Limb (tissue), 2 donors: ENCODE results near the gene ZDHHC7.
"Not testable (repeated sequence)": the region's sequence is repeated elsewhere in the genome, so short reads cannot be mapped to it uniquely, and the experiment has no call there.

Source experiments
- DNase-seq, 2 donors: peaks; one replicate each; pipeline ENCODE4 v3.0.0-alpha.2; 2016; ENCODE audit errors: extremely low spot score in 2 of 2

The ZDHHC7 gene

GRCh38 chr16:84941921-84942320 lies 69.4 kb downstream of the ZDHHC7 start:
- no peak for DNase-seq

- no peak for DNase-seq
Measured at GRCh38 chr16:84940670-84941551, 70.4 kb downstream of the ZDHHC7 start.

GRCh38 chr16:84938616-84939015 lies 72.7 kb downstream of the ZDHHC7 start:
- DNase-seq: not testable (repeated sequence)

- no peak for DNase-seq
Measured at GRCh38 chr16:84937196-84938005, 73.9 kb downstream of the ZDHHC7 start.

GRCh38 chr16:84933774-84934631 lies 77.3 kb downstream of the ZDHHC7 start:
- DNase-seq: no peak

GRCh38 chr16:84932681-84933080 lies 78.7 kb downstream of the ZDHHC7 start:
- DNase-seq: no peak

GRCh38 chr16:84931506-84931905 lies 79.8 kb downstream of the ZDHHC7 start:
- no peak for DNase-seq

- DNase-seq: no peak
Measured at GRCh38 chr16:84931107-84931494, 80.2 kb downstream of the ZDHHC7 start.

- no peak for DNase-seq
Measured at GRCh38 chr16:84930298-84931106, 80.8 kb downstream of the ZDHHC7 start.

- DNase-seq: no peak
Measured at GRCh38 chr16:84929421-84930297, 81.7 kb downstream of the ZDHHC7 start.

GRCh38 chr16:84928679-84929420 lies 82.5 kb downstream of the ZDHHC7 start:
- DNase-seq: no peak

GRCh38 chr16:84927621-84928591 lies 83.4 kb downstream of the ZDHHC7 start:
- DNase-seq: no peak

- no peak for DNase-seq
Measured at GRCh38 chr16:84926462-84926861, 84.9 kb downstream of the ZDHHC7 start.

- no peak for DNase-seq
Measured at GRCh38 chr16:84925773-84926372, 85.5 kb downstream of the ZDHHC7 start.

GRCh38 chr16:84925092-84925772 lies 86.1 kb downstream of the ZDHHC7 start:
- DNase-seq: no peak

GRCh38 chr16:84924331-84925091 lies 86.8 kb downstream of the ZDHHC7 start:
- no peak for DNase-seq
